NT2/D1 (cell line): ENCODE results near the gene ATP8B4.

Experiments used
- YY1 ChIP-seq: IDR thresholded peaks from 2 replicates; pipeline ENCODE4 v1.6.1; 2011; ENCODE audit not compliant: insufficient read length, insufficient read depth
- ZNF274 ChIP-seq: IDR thresholded peaks from 2 replicates; pipeline ENCODE4 v1.6.1; 2011; ENCODE audit warnings: mild to moderate bottlenecking, low read depth, low read length

GRCh38 chr15:50144341-50145120, 25.5 kb upstream of the ATP8B4 start:
- TF ChIP-seq ZNF274, result no peak
- TF ChIP-seq YY1, result no peak
